AG09319 (cell line): ENCODE measurements around the gene CLEC11A.
"Not testable (repeated sequence)": the region's sequence is repeated elsewhere in the genome, so short reads cannot be mapped to it uniquely, and the experiment has no call there.

Source experiments
- DNase-seq: peaks from one replicate; pipeline ENCODE4 v3.0.0-alpha.2; 2010; ENCODE audit warnings: low read depth; ENCODE audit errors: extremely low read depth
- CTCF ChIP-seq: IDR thresholded peaks from 2 replicates; pipeline ENCODE4 v1.5.1; 2011; ENCODE audit warnings: low read depth, mild to moderate bottlenecking, inconsistent platforms, low read length, moderate library complexity

Gene CLEC11A

DNA sequence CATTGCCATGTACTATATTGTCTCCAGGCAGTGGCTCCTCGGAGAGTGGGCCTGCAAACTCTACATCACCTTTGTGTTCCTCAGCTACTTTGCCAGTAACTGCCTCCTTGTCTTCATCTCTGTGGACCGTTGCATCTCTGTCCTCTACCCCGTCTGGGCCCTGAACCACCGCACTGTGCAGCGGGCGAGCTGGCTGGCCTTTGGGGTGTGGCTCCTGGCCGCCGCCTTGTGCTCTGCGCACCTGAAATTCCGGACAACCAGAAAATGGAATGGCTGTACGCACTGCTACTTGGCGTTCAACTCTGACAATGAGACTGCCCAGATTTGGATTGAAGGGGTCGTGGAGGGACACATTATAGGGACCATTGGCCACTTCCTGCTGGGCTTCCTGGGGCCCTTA, 47.7 kb downstream of the CLEC11A start:
- DNase-seq, result no peak
- TF ChIP-seq CTCF, result no peak

DNA sequence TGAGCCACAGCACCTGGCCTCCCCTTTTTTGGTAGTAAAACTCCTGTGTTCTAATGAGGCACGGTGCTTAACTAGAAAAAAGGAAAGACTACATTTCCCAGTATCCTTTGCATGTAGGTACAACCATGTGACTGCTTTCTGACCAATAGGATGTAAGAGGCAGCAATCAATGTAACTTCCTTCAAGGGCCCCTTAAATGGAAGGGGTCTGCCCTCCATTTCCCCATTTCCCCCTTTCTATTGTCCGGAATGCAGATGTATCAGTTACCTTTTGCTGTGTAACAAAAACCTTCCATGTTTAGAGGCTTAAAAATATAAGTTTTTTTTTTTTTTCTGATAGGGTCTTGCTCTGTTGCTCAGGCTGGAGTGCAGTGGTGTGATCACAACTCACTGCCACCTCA, 49.3 kb downstream of the CLEC11A start:
- no peak for DNase-seq
- no peak for TF ChIP-seq CTCF

GRCh38 chr19:50772912-50773311, 49.7 kb downstream of the CLEC11A start:
- DNase-seq, result not testable (repeated sequence)

DNA sequence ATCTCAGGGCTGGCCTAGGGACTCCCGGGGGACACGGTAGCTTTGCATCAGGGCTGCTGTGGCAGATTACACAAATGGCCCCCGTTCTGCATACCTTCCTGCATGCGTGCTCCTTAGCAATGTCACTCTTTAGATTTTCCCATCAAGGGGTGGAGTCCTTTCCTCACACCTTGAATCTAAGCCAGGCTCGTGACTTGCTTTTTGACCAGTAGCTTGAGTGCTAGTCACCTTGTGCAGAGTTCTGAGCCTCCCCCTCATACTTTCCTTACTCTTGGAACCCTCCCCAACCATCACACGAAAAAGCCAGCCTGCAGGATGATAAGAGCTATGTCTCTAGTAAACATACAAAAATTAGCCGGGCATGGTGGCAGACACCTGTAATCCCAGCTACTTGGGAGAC, 50.3 kb downstream of the CLEC11A start:
- DNase-seq, result not testable (repeated sequence)
